ENCODE results near the gene RPEL1. TPM values are rescaled to one million over a fixed set of nuclear protein-coding genes. Genes with fewer than 3 reads are reported as not detected.
A peak's percentile ranks its signal among the peaks of the same experiment; 100 is the strongest.
"Not testable (repeated sequence)": the region's sequence is repeated elsewhere in the genome, so short reads cannot be mapped to it uniquely, and the experiment has no call there.

RPEL1 gene
- total RNA-seq, 1 donor from 2014 or later: 0.13 TPM

DNA sequence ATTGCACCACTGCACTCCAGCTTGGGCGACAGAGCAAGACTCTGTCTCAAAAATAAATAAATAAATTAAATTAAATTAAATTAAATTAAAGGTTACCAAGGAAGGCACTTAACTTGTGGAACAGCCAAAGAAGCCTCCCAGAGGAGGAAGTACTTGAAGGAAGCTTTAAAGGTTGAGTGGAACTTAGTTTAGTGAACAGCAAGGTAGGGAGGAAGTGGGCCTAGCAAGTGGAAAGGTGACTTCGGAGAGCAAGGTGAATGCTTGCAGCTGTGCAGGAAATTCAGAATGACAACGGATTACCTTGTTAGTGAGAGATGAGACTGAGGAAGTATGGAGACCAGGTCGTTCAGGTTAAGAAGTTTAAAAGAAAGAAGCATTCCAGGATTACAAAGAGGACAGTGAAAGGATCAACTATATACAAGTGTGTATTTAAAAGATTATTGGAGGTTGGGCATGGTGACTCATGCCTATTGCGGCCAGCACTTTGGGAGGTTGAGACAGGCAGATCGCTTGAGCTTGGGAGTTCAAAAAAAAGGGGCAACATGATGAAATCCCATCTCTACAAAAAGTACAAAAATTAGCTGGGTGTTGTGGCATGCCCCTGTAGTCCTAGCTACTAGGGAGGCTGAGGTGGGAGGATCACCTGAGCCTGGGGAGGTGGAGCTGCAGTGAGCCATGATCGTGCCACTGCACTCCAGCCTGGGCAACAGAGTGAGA lies 12.8 kb upstream of the RPEL1 start:
- no peak for DNase-seq (ENCODE audit: low read depth, low spot score)

- DNase-seq (ENCODE audit: low read depth, low spot score): no peak
These were observed 9.9 kb upstream of the RPEL1 start for GRCh38 chr10:103235775-103236174.

DNA sequence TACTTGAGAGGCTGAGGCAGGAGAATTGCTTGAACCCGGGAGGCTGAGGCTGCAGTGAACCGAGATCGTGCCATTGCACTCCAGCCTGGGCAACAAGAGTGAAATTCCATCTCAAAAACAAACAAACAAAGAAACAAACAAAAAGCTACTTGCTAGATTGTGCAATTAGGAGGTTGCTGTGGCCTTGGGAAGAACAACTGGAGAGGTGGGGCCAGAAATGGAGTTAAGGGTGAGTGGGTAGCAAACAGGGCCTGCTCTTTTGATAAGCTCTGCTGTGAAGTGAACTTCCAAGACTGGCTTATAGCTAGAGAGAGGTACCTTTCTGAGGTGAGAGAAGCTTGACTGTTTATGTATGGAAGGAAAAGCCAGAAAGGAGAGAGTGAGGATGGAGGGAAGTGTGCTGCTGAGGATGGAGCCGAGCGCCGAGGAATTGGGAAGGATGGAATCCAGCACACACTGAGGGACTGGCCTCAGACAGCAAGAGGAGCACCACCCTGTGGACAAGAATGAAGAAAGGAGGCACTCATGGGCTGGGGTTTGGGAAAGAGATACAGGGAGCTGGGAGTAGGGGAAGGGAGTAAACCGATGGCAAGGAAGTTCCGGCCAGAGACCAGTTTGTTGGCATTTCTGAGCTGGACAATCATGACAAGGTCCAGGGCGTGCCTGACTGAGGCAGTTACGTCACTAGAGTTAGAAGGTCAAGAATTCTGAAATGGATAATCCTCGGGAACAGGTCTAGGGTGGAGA lies 7.0 kb upstream of the RPEL1 start:
- DNase-seq (ENCODE audit: low read depth, low spot score): no peak

GRCh38 chr10:103241262-103242011 lies 4.2 kb upstream of the RPEL1 start:
- no peak for DNase-seq (ENCODE audit: low read depth, low spot score)

GRCh38 chr10:103244666-103245271 lies 918 bp upstream of the RPEL1 start:
- peak; percentile 37 for DNase-seq (ENCODE audit: low read depth, low spot score)

DNA sequence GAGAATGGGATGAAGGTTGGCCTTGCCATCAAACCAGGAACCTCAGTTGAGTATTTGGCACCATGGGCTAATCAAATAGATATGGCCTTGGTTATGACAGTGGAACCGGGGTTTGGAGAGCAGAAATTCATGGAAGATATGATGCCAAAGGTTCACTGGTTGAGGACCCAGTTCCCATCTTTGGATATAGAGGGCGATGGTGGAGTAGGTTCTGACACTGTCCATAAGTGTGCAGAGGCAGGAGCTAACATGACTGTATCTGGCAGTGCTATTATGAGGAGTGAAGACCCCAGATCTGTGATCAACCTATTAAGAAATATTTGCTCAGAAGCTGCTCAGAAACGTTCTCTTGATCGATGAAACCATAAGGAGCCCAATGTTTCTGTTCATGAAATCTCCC lies 637 bp downstream of the RPEL1 start:
- no peak for DNase-seq (ENCODE audit: low read depth, low spot score)

GRCh38 chr10:103254113-103254512 lies 8.4 kb downstream of the RPEL1 start:
- no peak for DNase-seq (ENCODE audit: low read depth, low spot score)

GRCh38 chr10:103254538-103255325 lies 9.0 kb downstream of the RPEL1 start:
- DNase-seq (ENCODE audit: low read depth, low spot score): no peak

GRCh38 chr10:103256613-103257012 lies 10.9 kb downstream of the RPEL1 start:
- DNase-seq (ENCODE audit: low read depth, low spot score): no peak

DNA sequence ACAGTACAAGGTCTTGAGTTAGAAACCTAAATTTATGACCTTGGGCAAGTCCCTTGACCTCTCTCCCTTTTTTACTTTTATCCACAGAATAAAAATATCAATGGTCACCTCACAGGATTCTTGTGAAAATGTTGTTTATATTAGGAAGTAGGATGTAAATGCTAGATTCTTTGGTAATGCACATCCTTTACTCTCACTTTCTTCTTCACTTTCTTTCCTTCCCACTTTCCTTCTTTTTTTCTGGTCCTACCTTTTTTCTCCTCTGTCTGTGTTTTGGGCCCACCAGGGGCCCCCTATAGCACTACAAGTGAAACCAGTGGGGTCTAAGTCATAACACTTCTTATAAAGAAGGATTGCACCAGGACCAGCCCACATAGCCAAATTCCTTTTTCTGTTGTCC lies 12.1 kb downstream of the RPEL1 start:
- DNase-seq (ENCODE audit: low read depth, low spot score): no peak

DNA sequence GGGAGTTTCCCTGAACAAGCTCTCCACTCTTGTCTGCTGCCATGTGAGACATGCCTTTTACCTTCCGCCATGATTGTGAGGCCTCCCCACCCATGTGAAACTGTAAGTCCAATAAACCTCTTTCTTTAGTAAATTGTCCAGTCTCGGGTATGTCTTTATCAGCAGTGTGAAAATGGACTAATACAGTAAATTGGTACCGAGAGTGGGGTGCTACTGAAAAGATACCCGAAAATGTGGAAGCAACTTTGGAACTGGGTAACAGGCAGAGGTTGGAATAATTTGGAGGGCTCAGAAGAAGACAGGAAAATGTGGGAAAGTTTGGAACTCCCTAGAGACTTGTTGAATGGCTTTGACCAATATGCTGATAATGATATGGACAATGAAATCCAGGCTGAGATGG lies 13.2 kb downstream of the RPEL1 start:
- not testable (repeated sequence) for DNase-seq (ENCODE audit: low read depth, low spot score)

DNA sequence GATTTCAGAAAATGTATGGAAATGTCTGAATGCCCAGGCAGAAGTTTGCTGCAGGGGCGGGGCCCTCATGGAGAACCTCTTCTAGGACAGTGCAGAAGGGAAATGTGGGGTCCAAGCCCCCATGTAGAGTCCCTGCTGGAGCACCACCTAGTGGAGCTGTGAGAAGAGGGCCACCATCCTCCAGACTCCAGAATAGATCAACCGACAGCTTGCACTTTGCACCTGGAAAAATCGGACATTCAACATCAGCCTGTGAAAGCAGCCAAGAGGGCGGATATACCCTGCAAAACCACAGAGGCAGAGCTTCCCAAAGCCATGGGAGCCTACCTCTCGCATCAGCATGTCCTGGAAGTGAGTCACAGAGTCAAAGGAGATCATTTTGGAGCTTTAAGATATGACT lies 14.3 kb downstream of the RPEL1 start:
- DNase-seq (ENCODE audit: low read depth, low spot score): no peak

- no peak for DNase-seq (ENCODE audit: low read depth, low spot score)
These were observed 16.5 kb downstream of the RPEL1 start for GRCh38 chr10:103262229-103262628.

DNA sequence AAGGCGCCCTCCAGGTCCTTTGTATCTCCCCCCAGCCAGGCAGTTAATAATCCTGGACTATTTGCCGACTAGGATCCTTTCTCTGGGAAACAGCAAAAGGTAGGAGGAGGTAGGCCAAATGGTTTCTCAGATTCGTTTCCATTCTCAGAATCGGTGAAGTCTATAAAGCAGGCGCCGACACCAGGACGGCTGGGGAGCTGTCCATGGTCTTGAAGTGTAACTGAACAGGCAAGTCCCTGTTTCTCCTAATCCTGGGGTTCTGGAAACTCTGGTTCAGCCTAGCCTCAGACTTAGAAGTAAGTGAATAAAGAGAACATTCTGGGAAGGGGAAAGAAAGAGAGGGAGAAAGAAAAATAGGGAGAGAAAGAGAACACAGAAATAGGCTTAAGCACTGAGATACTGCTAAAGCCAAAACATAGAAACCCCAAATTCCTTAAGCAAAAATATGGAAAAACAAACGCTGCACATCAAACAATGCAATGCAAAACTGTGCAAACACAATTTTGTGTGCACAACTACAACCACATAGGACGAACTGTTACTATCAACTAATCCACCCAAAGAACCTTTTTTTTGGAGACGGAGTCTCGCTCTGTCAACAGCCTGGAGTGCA lies 20.1 kb downstream of the RPEL1 start:
- DNase-seq (ENCODE audit: low read depth, low spot score): peak; percentile 35

DNA sequence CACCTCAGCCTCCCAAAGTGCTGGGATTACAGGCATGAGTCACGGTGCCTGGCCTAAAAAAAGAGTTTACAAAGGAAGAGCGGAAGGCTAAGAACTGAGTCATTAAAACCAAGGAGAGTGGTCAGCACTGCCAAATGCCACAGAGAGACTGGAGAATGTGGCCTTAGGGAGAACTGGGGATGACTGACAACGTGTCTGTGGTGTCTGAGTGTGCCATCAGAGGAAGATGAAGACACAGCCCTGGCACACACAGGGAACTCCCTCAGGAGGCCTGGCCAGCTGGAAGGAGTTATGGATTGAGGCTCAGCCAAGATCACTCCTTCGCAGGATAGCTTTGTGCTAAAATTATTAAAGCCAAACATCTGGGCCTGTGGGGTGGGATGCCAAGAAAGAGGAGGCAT lies 27.4 kb downstream of the RPEL1 start:
- peak; percentile 36 for DNase-seq (ENCODE audit: low read depth, low spot score)

GRCh38 chr10:103276251-103276895 lies 30.7 kb downstream of the RPEL1 start:
- no peak for DNase-seq (ENCODE audit: low read depth, low spot score)

GRCh38 chr10:103276896-103277712 lies 31.4 kb downstream of the RPEL1 start, which contains the start of gene INA:
TSS of gene INA (plus strand) at chr10:103277138. CDS start at chr10:103277212, 74 bp downstream.
- DNase-seq (ENCODE audit: low read depth, low spot score): no peak

DNA sequence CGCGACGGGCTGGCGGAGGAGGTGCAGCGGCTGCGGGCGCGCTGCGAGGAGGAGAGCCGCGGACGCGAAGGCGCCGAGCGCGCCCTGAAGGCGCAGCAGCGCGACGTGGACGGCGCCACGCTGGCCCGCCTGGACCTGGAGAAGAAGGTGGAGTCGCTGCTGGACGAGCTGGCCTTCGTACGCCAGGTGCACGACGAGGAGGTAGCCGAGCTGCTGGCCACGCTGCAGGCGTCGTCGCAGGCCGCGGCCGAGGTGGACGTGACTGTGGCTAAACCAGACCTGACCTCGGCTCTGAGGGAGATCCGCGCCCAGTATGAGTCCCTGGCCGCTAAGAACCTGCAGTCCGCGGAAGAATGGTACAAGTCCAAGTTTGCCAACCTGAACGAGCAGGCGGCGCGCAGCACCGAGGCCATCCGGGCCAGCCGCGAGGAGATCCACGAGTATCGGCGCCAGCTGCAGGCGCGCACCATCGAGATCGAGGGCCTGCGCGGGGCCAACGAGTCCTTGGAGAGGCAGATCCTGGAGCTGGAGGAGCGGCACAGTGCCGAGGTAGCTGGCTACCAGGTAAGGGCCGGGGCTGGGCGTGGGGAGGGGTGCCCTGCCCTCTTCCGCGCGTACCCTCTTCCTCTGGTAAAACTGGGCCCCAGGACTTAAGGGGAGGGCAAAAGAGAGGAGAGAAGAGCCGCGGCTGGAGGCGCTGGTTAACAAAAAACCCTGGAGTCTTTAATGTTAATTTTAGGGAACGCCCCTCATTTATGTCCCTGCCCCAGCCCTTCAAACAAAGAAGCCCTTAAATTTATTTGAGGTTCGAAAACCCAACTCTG lies 32.2 kb downstream of the RPEL1 start:
- no peak for DNase-seq (ENCODE audit: low read depth, low spot score)

Data from pulmonary artery endothelial cell (primary cell).